HG02970 (cell line): ENCODE results near the gene MAP2K2.
"Not testable (repeated sequence)": the region's sequence is repeated elsewhere in the genome, so short reads cannot be mapped to it uniquely, and the experiment has no call there.

Experiments used
- ATAC-seq: cut with Tn5 transposase; IDR thresholded peaks from one replicate; pipeline ENCODE4 v1.9.1; 2021; ENCODE audit warnings: mild to moderate bottlenecking, moderate library complexity, moderate number of reproducible peaks; ENCODE audit not compliant: unreplicated experiment, low FRiP score

The MAP2K2 gene

GRCh38 chr19:4123615-4124568 is at the start of gene MAP2K2:
Gene MAP2K2 (minus strand): TSS chr19:4124122. CDS start chr19:4123875, 247 bp downstream.
- ATAC-seq: peak; percentile 93

GRCh38 chr19:4172861-4173473 is 49.0 kb upstream of the MAP2K2 start:
- ATAC-seq: no peak

- ATAC-seq: no peak
These were observed 47.8 kb upstream of the MAP2K2 start for GRCh38 chr19:4171676-4172075.

- no peak for ATAC-seq
These were observed 40.3 kb upstream of the MAP2K2 start for GRCh38 chr19:4164262-4164661.

GRCh38 chr19:4161415-4162077 is 37.6 kb upstream of the MAP2K2 start:
- no peak for ATAC-seq

GRCh38 chr19:4157971-4158370 is 34.0 kb upstream of the MAP2K2 start:
- not testable (repeated sequence) for ATAC-seq

- ATAC-seq: no peak
These were observed 33.2 kb upstream of the MAP2K2 start for GRCh38 chr19:4157164-4157563.

- no peak for ATAC-seq
These were observed 30.8 kb upstream of the MAP2K2 start for GRCh38 chr19:4154571-4155312.

GRCh38 chr19:4152241-4152998 is 28.5 kb upstream of the MAP2K2 start:
- no peak for ATAC-seq

GRCh38 chr19:4151623-4152022 is 27.7 kb upstream of the MAP2K2 start:
- ATAC-seq: no peak

- ATAC-seq: no peak
These were observed 25.8 kb upstream of the MAP2K2 start for GRCh38 chr19:4149518-4150288.

GRCh38 chr19:4144666-4145249 is 20.8 kb upstream of the MAP2K2 start:
- ATAC-seq: no peak

GRCh38 chr19:4142916-4143315 is 19.0 kb upstream of the MAP2K2 start:
- not testable (repeated sequence) for ATAC-seq

- no peak for ATAC-seq
These were observed 16.4 kb upstream of the MAP2K2 start for GRCh38 chr19:4140237-4140711.

GRCh38 chr19:4139614-4140236 is 15.8 kb upstream of the MAP2K2 start:
- ATAC-seq: no peak

- no peak for ATAC-seq
These were observed 14.5 kb upstream of the MAP2K2 start for GRCh38 chr19:4138445-4138844.

GRCh38 chr19:4136680-4137088 is 12.8 kb upstream of the MAP2K2 start:
- no peak for ATAC-seq

GRCh38 chr19:4135386-4135785 is 11.5 kb upstream of the MAP2K2 start:
- not testable (repeated sequence) for ATAC-seq
